GM19025 (cell line): ENCODE results near the gene TXLNG.
A peak's percentile ranks its signal among the peaks of the same experiment; 100 is the strongest.

Source experiments
- ATAC-seq: cut with Tn5 transposase; IDR thresholded peaks from one replicate; pipeline ENCODE4 v1.9.1; 2021; ENCODE audit warnings: mild to moderate bottlenecking, low read depth, moderate library complexity; ENCODE audit not compliant: unreplicated experiment

Gene TXLNG

DNA sequence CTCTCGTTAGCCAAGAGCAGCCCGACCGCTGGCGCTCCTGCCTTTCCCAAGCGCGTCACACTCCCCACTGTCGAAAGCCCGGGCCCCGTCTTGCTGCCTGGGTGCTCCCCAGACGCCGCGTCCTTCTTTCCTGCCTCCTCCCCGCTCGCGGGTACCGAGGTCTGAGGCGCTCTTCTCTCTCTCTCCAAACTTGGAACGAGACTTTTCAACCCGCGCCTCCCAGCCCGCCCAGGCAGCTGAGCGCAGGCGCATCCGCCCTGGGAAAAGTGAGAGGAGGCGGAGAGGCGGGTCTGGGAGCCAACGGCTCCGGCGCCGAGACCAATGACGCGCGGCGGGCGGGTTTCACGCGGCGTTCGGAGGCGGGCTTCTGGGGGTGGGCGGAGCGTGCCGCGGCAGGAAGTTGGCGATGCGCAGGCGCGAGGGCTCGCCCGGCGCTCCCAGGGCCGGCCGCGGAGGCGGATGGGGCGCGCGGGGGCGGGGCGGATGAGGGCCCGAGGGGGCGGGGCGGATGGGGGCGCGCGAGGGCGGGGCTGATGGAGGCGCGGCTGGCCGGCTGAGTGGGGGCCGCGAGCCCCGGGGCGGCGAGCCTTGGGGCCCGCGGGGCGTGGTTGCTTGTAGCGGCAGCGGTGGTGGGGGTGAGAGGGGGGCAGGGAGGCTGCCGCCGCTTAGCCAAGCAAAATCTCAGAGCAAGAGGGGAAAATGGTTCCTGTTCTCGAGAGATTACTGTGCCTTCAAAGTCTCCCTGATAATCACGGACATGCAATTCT is 84.0 kb downstream of the TXLNG start, which contains the start of gene RBBP7:
Gene RBBP7, minus strand, starts transcription at position 268 of the 767 bp plus-strand sequence. CDS start 309 bp downstream, outside the sequence.
- peak; percentile 70 for ATAC-seq

DNA sequence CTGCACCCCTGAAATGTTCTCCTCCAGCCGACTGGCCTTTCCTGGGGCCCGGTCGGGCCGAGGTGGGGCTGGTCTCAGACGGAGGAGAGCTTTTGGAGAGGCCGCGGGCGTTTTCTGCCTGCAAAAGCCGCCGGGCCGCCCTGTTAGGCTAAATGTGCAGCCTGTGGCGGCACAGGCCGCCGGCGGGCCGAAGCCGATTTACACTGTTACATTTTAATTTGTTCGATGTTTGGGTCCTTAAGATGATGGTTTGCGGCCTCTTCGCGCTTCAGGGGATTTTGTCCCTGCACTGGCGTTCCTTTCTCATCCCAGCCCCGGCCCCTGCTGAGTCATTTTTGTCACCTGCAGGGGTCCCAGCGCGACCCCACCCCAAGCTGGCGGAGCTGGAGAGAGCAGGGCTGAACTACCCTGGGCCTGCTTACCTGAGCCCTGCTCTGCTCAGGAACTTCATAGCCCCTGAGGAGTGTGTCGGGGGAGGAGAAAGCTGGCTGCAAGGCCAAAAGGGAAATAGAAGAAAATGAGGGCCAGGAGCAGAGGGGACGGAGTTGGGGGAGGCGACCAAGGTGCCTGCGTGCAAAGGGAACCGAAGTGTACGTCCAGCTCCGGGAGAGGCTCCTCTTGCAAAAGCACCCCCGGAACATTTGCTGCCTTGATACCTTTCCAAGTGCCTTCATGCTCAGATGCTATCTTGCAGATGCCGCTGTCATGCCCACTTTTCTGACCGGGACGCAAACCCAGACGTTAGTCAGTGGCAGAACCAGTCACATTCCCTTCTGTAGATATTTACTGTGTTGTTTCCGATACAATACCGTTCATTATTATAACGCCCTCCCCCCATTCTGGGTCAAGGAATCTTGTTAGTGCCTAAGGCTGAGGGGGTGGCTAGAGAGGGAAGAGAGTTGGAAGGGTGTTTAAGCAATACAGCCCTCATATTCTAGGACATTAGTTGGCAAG is 84.9 kb downstream of the TXLNG start:
- peak; percentile 7 for ATAC-seq

DNA sequence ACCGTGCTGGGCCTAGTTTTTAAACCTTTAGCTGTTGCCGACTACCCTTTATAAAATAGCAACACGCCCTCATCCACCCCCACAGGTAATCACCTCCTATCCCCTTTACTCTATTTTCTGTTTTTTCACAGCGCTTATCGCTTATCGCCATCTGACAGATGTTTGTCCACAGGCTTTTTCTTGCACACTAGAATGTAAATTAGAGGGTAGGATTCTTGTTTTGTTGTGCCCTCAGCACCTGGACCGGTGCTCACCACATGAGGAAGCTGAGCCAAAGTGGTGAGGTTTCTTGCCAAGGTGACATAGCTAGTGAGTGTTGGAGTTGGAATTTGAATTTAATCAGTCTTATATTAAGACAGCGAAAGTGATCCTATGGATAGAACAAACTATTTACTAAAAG is 86.8 kb downstream of the TXLNG start:
- no peak for ATAC-seq

GRCh38 chrX:16874458-16875095 is 88.3 kb downstream of the TXLNG start:
- no peak for ATAC-seq

- no peak for ATAC-seq
These were observed 90.4 kb downstream of the TXLNG start for GRCh38 chrX:16876696-16877095.

GRCh38 chrX:16882169-16882568 is 95.9 kb downstream of the TXLNG start:
- no peak for ATAC-seq

- ATAC-seq, result peak; percentile 61
These were observed 96.6 kb downstream of the TXLNG start for GRCh38 chrX:16882702-16883486.

- no peak for ATAC-seq
These were observed 97.2 kb downstream of the TXLNG start for GRCh38 chrX:16883487-16883804.

- ATAC-seq, result no peak
These were observed 99.4 kb downstream of the TXLNG start for GRCh38 chrX:16885628-16886027.

DNA sequence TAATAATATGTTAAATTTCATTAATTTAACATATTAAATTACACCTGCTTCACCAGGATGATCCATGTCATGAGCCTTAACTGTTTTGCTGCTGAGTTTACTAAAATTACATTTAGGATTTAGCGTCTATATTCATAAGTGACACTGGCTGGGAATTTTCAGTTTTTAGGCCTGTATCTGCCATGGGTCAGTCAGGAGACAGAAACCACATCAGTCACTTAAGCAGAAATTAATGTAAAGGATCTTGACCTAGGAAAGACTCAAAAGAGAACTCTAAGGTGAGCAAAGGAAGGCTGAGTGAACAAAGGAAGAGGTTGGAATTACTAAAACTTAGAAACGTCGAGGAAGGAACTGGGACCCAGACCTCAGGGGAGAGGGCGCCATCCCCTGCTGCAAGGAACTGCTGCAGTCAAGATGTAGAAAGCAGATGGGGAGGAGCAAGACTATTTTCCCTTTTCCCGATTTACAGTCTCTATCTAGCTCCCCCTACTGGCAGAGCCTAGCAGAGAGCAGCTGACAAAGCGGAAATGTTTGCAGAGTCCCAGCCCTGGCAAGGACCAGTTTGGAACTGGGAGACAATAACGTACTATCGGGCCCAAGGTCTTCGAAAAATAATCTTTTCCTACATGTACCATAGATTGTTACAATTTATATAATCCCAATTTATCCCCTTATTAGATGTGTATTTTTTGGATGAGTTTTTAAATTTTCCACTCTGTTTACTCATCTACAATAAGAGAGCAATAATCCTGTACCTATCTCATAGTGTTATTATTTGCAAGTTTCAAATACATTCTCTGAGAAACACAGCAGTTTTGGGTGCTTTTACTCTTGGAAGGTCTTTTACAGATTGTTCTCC is 106.5 kb downstream of the TXLNG start:
- no peak for ATAC-seq
